Stimulated activated CD4-positive, alpha-beta T cell treated with anti-CD3 and anti-CD28 coated beads, TNF-alpha, amount 100 ng/mL, for 1 hour (primary cell): ENCODE results near the gene SULF2.

Source experiments
- DNase-seq, 3 donors: peaks; one replicate each; pipeline ENCODE4 v3.0.0-alpha.2; 2020; ENCODE audit warnings: low read depth in 3 of 3, low spot score in 1 of 3

The SULF2 gene

DNA sequence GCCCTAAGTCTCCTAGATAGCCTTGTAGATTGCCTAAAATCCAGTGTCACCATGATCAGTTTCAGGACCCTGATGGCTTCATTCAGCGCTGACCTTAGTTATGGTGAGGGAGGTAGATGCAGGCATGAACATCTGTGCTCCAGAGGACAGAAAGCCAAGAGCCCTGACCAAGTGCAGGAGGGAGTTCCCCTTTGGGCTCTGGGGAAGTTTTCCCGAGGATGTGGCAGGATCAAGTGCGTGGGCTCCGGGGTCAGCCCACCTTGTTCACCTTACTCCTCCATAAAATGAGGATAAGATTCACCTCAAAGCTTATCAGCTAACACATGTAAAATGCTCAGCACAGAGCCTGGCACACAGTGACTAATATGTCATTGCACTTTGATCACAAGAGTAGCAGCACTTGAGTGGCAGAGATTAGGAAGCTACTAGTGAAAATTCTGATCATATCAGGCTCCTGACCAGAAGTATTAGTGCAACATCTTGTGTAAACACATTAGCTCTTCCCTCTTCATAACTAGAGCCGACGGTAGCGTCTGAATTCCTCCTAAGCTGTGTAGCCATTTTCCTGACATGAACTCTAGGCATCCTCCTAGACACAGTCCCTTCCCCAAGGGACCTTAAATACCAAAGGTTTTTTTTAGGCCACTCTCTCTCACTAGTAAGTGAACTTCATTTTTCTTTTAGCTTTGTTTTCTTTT is 125.2 kb downstream of the SULF2 start:
- no peak for DNase-seq

DNA sequence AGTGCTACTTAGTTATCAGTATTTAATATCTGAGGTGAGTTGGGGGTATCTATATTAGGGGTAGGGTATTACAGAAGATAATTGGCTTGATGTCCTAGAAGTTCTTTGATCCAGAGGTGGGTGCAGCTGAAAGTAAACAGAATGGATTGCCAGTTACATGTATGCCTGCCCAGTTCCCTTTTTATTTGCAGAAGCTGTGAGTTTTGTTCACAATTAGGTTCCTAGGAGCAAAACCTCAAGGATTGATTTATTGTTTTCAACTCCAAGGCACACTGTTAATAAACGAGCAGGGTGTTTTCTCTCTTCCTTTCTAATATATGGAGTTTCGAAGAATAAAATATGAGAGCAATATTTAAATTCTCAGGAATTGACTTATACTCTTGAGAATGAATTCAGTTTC is 129.0 kb downstream of the SULF2 start:
- DNase-seq, result no peak

DNA sequence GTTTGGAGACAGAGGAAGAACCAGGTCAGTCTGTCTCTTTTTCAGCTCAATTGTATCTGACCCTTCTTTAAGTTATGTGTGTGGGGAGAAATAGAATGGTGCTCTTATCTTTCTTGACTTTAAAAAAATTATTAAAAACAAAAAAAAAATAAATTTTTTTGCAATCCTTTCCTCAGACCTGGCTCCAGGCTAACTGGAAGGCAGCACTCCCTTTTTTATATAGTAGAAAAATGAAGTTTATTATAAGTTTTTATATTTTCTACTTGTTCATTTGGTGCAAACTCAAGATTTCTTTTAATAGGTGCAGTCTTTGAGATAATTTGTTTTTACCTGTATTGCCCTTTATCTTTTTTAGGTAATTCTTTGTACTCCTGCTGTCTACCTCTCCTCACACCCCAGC is 129.6 kb downstream of the SULF2 start:
- DNase-seq, result no peak

DNA sequence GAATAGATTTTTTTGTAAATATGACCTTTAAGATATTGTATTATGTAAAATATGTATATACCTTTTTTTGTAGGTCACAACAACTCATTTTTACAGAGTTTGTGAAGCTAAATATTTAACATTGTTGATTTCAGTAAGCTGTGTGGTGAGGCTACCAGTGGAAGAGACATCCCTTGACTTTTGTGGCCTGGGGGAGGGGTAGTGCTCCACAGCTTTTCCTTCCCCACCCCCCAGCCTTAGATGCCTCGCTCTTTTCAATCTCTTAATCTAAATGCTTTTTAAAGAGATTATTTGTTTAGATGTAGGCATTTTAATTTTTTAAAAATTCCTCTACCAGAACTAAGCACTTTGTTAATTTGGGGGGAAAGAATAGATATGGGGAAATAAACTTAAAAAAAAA is 130.9 kb downstream of the SULF2 start:
- DNase-seq, result no peak

DNA sequence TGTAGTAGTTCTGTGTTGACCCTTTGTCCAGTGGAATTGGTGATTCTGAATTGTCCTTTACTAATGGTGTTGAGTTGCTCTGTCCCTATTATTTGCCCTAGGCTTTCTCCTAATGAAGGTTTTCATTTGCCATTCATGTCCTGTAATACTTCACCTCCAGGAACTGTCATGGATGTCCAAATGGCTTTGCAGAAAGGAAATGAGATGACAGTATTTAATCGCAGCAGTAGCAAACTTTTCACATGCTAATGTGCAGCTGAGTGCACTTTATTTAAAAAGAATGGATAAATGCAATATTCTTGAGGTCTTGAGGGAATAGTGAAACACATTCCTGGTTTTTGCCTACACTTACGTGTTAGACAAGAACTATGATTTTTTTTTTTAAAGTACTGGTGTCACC is 131.4 kb downstream of the SULF2 start:
- DNase-seq, result no peak

DNA sequence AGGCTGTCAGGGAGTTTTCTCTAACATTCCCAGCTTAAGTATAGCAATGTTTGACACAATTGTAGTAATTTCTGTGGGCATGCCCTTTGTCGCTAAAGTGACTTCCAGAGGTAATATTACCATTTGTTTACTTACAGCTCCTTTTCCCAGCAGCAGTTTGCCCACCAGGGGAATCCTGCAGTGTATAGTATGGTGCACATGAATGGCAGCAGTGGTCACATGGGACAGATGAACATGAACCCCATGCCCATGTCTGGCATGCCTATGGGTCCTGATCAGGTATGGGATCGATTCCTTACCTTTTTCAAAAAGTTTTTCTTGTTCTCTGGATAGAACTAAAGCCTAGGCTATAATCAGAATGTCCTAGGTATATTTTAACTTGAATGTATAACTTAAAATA is 132.5 kb downstream of the SULF2 start:
- no peak for DNase-seq

DNA sequence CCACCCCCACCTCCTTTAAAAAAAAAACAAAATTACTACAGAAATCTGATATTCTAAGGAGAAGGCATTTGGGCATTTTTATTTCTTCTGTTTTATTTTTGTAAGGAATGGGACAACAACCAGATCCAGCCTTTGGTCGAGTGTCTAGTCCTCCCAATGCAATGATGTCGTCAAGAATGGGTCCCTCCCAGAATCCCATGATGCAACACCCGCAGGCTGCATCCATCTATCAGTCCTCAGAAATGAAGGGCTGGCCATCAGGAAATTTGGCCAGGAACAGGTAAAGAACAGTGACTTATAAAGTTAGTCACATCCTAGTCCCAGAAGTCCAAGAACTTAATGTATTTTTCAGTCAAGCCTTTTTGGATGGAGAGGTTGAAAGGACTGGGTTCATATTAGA is 133.0 kb downstream of the SULF2 start:
- no peak for DNase-seq

DNA sequence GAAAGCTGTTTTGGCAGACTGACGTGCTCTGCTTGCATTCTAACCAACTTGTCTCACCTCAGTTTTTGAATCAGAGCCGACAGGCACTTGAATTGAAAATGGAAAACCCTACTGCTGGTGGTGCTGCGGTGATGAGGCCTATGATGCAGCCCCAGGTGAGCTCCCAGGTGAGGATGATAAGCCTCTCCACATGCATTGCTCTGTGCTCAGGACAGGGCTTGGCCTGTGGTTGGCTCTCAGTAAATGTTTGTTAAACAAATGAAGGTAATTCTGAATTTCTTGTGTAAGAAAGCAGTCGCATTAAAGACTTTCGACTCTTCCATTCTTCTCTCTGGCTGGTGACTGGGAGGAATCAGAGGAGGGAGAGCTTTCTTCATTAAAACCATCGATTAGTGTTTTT is 136.3 kb downstream of the SULF2 start:
- DNase-seq, result no peak

DNA sequence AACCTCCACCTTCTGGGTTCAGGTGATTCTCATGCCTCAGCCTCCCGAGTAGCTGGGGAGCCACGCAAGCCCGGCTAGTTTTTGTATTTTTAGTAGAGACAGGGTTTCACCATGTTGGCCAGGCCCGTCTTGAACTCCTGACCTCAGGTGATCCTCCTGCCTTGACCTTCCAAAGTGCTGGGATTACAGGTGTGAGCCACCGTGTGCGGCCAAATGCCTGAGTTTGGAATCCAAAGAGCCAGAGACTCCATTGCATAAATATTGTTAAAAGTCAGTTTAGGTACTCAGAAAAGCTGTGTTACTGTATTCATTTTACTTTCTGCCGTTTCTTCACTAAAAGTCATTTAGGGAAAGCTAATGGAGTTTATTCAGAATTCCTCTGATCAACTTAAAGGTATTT is 137.3 kb downstream of the SULF2 start:
- no peak for DNase-seq

DNA sequence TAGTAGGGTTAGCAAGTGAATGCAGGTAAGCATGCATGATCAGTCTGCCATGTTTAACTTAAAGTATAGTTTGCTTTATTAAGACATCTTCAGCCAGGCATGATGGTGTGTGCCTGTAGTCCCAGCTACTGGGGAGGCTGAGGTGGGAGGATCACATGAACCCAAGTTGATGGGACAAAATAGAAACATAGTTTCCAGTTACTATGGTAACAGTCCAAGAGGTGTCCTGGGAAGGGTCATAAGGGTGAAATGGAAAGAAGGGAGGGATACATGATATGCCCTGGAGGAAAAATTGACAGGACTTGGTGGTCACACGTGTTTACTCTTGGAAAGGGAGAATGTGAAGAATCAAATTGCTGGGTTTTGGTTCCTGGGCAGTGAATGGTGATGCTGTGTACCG is 139.6 kb downstream of the SULF2 start:
- no peak for DNase-seq

DNA sequence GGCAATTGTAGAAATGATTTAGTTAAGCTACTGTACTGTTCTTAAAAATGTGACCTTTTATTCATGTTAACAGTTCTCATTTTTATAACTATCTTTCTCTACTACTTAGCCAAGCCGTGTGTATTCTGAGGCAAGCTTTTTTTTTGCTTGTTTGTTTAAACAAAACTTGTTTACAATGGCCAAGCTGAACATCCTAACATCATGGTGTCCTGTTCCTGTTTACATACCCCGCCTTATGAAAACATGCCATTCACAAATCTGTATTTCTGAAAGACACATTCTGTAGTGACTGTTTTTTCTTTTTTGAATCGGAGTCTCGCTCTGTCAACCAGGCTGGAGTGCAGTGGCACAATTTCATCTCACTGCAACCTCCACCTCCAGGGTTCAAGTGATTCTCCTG is 142.7 kb downstream of the SULF2 start:
- DNase-seq, result no peak

DNA sequence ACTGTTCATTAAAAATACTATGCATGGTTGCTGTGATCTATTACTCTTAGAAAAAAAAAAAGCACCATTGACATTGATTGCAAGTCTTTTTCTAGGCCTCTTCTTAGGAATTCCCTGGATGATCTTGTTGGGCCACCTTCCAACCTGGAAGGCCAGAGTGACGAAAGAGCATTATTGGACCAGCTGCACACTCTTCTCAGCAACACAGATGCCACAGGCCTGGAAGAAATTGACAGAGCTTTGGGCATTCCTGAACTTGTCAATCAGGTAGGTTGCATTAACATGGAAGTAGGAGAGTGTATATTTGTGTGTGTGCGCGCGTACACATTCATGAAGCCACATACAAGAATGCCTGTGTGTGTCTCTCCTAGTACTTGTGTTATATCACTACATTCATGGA is 143.2 kb downstream of the SULF2 start:
- DNase-seq, result no peak

DNA sequence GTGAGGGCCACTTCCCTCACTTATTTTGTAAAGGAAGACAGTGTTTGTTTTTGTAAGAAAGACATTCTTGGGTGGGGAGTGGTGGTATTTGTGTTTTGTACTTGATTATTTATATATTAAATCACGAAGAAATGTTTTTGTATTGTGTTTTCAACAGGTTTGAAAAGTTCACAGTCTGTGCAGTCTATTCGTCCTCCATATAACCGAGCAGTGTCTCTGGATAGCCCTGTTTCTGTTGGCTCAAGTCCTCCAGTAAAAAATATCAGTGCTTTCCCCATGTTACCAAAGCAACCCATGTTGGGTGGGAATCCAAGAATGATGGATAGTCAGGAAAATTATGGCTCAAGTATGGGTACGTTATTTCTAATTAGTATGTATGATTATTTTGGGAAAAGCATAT is 146.4 kb downstream of the SULF2 start:
- DNase-seq, result no peak

DNA sequence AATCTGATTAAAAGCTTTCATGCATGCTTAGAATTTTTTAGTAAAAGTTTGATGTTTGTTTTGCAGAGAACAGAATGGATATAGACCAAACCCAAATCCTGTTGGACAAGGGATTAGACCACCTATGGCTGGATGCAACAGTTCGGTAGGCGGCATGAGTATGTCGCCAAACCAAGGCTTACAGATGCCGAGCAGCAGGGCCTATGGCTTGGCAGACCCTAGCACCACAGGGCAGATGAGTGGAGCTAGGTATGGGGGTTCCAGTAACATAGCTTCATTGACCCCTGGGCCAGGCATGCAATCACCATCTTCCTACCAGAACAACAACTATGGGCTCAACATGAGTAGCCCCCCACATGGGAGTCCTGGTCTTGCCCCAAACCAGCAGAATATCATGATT is 150.0 kb downstream of the SULF2 start:
- no peak for DNase-seq

DNA sequence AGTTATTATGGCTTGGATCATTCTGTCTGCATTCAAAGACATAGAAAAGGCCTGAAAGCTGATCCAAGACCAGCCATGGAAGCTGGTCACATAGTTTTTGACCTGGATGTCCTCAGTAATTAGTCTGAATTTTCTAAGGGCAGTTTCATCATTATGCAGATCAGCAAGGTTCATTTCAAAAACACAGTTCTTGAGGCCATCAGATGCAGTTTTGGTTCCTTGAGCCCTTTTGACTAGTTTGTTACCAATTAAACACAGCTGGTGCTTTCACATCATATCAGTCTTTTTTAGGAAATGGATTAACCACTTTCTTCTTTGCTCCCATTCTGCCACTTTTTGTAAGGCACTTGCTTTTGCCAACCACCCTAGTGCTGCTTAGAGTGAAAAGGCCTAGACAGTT is 154.2 kb downstream of the SULF2 start:
- no peak for DNase-seq

DNA sequence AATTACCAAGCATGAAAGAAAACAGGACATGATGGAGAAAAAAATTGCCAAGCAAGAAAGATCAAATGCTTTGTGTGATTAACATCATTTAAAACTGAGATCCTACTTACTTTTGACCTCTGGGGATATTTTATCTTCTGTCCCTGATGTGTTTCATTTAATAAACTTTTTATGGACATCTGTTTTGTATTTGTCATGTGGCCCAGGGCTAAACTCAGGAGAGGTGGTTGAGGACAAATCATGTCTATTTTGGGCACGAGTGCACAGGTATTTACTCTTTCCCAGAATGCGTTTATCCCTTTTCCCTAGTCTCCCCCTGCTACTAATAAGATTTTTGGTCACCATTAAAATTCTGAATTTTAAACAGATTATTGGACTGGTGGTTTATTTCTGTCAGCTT is 155.4 kb downstream of the SULF2 start:
- no peak for DNase-seq

DNA sequence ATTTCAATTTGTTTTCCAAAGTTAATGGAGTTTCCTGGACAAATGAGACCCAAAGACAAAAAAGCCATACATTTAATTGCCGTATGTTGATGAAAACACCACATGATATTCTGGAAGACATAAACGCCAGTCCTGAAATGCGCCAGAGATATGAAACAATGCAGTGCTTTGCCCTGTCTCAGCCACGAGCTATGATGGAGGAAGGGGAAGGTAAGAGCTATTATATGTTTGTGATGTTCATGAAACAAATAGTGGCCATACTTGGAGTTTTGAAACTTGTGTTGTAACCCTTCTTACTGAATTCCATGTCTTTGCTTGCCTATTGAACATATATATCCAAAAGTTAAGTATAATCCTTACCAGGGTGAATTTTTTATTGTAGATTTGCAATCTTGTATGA is 157.7 kb downstream of the SULF2 start:
- no peak for DNase-seq

DNA sequence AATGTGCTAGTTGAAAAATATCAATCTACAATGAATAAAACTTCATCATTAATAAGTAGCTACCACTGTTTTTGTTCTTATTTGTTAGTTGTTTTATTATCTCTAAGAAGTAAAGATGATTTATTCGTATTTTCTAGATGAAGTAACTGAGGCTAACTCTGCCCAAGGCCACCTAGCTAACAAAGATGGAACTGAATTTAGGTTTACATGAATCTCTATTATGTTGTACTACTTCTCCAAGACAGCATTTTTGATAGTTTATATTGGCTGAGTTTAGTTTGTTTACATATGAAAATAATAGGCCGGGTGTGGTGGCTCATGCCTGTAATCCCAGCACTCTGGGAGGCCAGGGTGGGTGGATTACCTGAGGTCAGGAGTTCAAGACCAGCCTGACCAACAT is 162.1 kb downstream of the SULF2 start:
- no peak for DNase-seq

DNA sequence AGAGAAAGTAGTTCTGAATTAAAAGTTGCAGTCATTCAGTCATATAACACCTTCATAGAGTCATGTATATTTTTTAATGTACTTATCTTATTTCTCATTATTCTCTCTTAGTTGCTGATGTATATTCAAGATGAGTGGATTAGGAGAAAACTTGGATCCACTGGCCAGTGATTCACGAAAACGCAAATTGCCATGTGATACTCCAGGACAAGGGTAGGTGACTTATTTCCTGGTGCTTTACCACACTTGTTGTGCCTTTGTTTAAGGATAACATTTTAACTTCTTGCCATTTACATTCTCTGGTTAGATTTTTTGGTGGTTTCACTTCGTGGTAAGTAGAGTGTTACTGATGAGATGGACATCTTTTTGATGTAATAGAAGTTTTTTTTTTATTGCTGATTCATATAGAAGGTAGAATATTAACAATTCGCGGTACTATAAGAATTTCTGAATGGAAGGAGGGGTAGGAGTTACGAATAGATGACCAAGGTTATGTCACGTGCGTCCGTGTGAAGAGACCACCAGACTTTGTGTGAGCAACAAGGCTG is 163.1 kb downstream of the SULF2 start:
- DNase-seq, result no peak

DNA sequence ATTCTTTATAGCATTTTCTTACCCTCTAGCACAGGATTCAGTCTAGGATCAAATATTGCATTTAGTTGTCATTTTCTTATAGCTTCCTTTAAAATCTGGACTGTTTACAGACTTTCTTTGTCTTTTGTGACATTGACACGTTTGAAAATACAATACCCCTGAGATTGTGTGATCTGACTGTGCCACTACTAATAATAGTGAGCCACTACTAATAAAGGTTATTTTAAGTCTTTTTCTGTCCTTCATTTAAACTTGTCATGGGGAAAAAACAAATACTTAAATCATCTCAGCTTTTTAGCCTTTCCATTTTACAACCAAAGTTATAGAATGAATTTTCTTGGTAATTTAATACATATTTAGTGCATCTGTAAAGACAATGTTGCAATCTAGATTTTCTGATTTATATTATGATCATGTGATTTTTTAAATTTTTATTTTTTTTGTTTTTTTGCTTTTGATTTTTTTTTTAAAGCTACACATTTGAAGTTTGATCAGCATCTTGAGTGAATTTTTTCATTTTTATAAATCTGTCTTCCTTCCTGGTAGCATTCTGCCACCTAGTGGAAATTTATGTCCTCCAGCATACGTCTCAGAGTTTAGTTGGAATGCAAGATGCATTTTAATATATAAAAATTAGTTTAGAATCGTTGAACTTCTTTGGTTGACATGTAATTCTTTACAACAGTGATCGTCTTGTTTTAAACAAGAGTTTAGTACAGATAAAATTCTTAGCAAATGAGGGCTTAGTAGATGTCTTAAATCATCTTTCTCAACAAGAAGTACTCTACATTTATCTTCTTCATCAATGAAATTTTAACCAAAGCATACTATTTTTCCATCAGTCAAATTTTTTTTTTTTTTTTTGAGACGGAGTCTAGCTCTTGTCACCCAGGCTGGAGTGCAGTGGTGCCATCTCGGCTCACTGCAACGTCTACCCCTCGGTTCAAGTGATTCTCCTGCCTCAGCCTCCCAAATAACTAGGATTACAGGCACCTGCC is 164.2 kb downstream of the SULF2 start:
- DNase-seq, result no peak

DNA sequence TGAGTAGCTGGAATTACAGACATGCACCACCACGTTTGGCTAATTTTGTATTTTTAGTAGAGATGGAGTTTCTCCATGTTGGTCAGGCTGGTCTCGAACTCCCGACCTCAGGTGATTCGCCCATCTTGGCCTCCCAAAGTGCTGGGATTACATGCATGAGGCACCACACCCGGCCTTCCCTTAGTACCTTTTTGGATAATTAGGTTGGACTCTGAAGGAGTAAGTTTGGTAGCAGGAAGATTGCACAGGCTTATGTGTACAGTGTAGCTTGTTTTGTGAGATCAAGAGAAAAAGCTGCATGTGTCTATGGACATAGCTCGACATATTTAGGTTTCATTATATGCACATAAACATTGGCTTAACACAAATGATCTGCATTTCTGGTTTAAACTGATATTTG is 166.8 kb downstream of the SULF2 start:
- DNase-seq, result no peak

DNA sequence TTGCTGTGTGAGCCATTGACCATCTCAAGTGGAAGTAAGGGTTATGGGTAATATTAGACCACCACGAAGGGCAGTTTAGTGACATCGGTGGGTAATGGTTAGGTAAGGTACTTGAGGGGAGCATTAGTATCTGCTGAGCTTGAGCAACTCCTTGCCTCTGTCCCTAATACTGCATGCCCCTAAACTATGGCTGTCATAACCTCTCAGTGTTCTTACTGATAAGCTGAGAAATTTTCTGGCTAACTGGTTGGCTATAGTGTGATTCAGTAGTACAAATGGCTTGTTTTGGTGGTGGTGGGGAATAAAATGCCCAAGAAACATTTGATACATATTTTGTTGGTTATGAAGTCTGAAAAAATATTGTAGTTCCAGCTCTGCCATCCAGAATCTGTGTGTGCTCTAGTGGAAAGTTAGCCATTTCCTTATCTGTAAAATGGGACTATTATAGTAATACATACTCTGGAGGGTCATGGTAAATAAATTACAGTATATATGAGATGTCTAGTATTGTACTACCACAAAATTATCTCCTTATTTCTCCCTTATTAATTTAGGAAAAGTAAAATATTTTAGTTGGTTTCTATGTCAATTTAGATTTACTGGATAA is 170.5 kb downstream of the SULF2 start:
- no peak for DNase-seq
